SH-SY5Y (cell line): ENCODE data around the gene LMOD2.

ENCODE experiments used
- GATA2 ChIP-seq: IDR thresholded peaks from 2 replicates; pipeline ENCODE4 v1.6.1; 2011; ENCODE audit warnings: mild to moderate bottlenecking, low read depth, low read length
- GATA3 ChIP-seq: IDR thresholded peaks from 2 replicates; pipeline ENCODE4 v1.6.1; 2011; ENCODE audit warnings: low read depth, mild to moderate bottlenecking, low read length, moderate library complexity

GRCh38 chr7:123649964-123650363, 5.7 kb upstream of the LMOD2 start:
- no peak for TF ChIP-seq GATA2
- TF ChIP-seq GATA3 = no peak
